Hepatocyte (in vitro differentiated cells): ENCODE measurements around the gene PTTG1IP.

ENCODE experiments used
- CTCF ChIP-seq: fragments of 200-600 bp; sonication (generic); IDR thresholded peaks from 2 replicates; pipeline ENCODE4 v1.5.1; 2016; ENCODE audit warnings: antibody characterized with exemption, mild to moderate bottlenecking; ENCODE audit not compliant: poor library complexity
- EZH2 ChIP-seq: fragments of 200-600 bp; sonication (generic); IDR thresholded peaks from 2 replicates; pipeline ENCODE4 v1.6.1; 2016; ENCODE audit warnings: antibody characterized with exemption, mild to moderate bottlenecking, borderline replicate concordance
- EZH2phosphoT487 ChIP-seq: fragments of 200-600 bp; sonication (generic); IDR thresholded peaks from one replicate; pipeline ENCODE4 v1.6.1; 2018; ENCODE audit warnings: antibody characterized with exemption, mild to moderate bottlenecking, low read depth, moderate library complexity; ENCODE audit not compliant: unreplicated experiment, severe bottlenecking

DNA sequence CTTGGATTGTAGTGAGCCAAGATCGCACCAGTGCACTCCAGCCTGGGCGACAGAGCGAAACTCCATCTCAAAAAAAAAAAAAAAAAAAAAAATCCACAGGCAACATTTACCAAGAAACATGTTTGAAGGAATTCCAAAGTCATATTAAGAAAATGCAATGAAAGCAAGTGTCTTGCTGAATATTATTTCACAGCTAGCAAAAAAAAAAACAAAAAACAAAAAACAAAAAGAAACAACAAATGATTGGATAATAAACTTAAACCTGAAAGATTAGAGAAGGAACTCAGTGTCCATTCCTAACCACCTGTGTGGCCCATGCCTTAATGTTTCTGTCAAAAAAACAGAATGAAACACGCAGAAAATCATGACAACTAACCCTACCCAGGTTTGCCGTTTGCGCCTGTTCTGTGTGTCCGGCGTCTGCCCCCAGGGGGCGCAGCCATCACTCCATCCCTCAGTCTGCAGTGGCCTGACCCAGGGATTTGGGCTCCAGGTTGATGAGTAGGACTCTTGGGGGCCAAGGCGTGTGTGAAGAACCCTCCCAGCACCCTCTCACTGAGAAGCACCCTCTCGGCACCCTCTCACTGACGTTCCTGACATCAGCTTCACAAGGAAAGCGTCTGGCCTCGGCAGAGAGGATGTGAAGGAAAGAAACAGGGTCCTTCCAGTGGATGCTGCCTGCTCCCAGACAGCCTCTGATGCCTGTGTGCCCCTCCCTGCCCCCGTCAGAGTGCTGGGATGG is 19.2 kb upstream of the PTTG1IP start:
- TF ChIP-seq CTCF (peak; percentile 79), EZH2 (no peak), EZH2phosphoT487 (no peak)
